Measurements from ENCODE around the gene FSTL5. TPM values are rescaled to one million over a fixed set of nuclear protein-coding genes. Genes with fewer than 3 reads are reported as not detected.

Gene FSTL5
- total RNA-seq, 1 experiment from 2014 or later: not detected

GRCh38 chr4:161680146-161680545, 483.7 kb downstream of the FSTL5 start:
- POLR2A ChIA-PET: no interaction called here

More at GRCh38 chr4:161680146-161680545, 483.7 kb downstream of the FSTL5 start:
- DNase-seq (ENCODE audit: low read depth, low spot score): no peak
- H3K27ac ChIP-seq (ENCODE audit: low read depth, low read length): no peak overlapping the region
- BruUV-seq (replicated peaks): no TSS peak
- CTCF ChIA-PET: no interaction called here
- H3K27me3 ChIP-seq (ENCODE audit: insufficient read depth, low read length): no peaks in the 10 kb centered on the region
- no peaks in the 10 kb centered on the region for H3K4me1 ChIP-seq (ENCODE audit: control insufficient read depth in 1 of 2, insufficient read depth in 2 of 2, low read length in 2 of 2)
- no peak overlapping the region for H3K9ac ChIP-seq (ENCODE audit: low read length)
- no peak overlapping the region for H2AFZ ChIP-seq (ENCODE audit: low read depth, low read length, poor library complexity, severe bottlenecking)
- no peak for ATAC-seq
- no peaks in the 10 kb centered on the region for H3K36me3 ChIP-seq (ENCODE audit: control insufficient read depth in 1 of 2, insufficient read depth in 2 of 2, low read length in 2 of 2)
- no peak overlapping the region for H3K4me2 ChIP-seq (ENCODE audit: low read length)
- H3K79me2 ChIP-seq (ENCODE audit: insufficient read depth, low read length): no peaks in the 10 kb centered on the region
- RAD21 ChIA-PET (ENCODE audit: low non-redundant PET in 1 of 2, low total read pairs in 2 of 2, uncharacterized antibody in 2 of 2, unreplicated experiment in 2 of 2): no interaction called here
- no peaks in the 10 kb centered on the region for H3K9me2 ChIP-seq (ENCODE audit: insufficient read depth)
- no peaks in the 10 kb centered on the region for H3K9me3 ChIP-seq (ENCODE audit: control insufficient read depth in 1 of 2, insufficient read depth in 1 of 2, low read depth in 1 of 2, low read length in 2 of 2)
- no peak overlapping the region for H3K4me3 ChIP-seq (replicated peaks in 1 of 2; ENCODE audit: low read depth in 1 of 2, low read length in 2 of 2)
- no peaks in the 10 kb centered on the region for H4K20me1 ChIP-seq (ENCODE audit: insufficient read depth)
- TF ChIP-seq ZBTB33 (IDR thresholded peaks at IDR 0.05; ENCODE audit: extremely low read depth, insufficient replicate concordance, low read length): no peak
- TF ChIP-seq CEBPB (IDR thresholded peaks at IDR 0.05; ENCODE audit: low read depth): no peak
- TF ChIP-seq EGR1 (IDR thresholded peaks at IDR 0.05; ENCODE audit: low read depth): no peak
- no peak for TF ChIP-seq POLR2A (IDR thresholded peaks at IDR 0.05; ENCODE audit: borderline replicate concordance, extremely low read depth, insufficient read depth, insufficient read length)
- TF ChIP-seq ELF1 (IDR thresholded peaks at IDR 0.05; ENCODE audit: borderline replicate concordance, low read depth): no peak
- no peak for TF ChIP-seq MAX (IDR thresholded peaks at IDR 0.05)
- no peak for TF ChIP-seq CBX3 (IDR thresholded peaks at IDR 0.05; ENCODE audit: low read depth)
- TF ChIP-seq CTCF (IDR thresholded peaks at IDR 0.05 in 2 of 3, conservative IDR thresholded peaks at IDR 0.05 in 1 of 3; ENCODE audit: borderline replicate concordance in 1 of 3, insufficient read depth in 1 of 3, low read depth in 2 of 3, low read length in 2 of 3): no peak
- intact Hi-C loops (cut with micrococcal nuclease): no loop called here
